Testis (tissue), 2 donors: ENCODE data around the gene TCTA.

ENCODE experiments used
- POLR2A ChIP-seq: fragments of 450-650 bp; IDR thresholded peaks from one replicate; pipeline ENCODE4 v1.6.1; 2017; ENCODE audit warnings: antibody characterized with exemption, mild to moderate bottlenecking, moderate library complexity
- TF ChIP-seq, protein P1 (sequence below), 3 experiments: fragments of 450-650 bp in 2 of 3; fragments of 200-600 bp in 1 of 3; sonication (generic) in 1 of 3; IDR thresholded peaks; one replicate each; pipeline ENCODE4 v1.5.1; 2016 to 2019; ENCODE audit warnings: antibody characterized with exemption in 3 of 3, mild to moderate bottlenecking in 2 of 3, moderate library complexity in 1 of 3

DNA sequence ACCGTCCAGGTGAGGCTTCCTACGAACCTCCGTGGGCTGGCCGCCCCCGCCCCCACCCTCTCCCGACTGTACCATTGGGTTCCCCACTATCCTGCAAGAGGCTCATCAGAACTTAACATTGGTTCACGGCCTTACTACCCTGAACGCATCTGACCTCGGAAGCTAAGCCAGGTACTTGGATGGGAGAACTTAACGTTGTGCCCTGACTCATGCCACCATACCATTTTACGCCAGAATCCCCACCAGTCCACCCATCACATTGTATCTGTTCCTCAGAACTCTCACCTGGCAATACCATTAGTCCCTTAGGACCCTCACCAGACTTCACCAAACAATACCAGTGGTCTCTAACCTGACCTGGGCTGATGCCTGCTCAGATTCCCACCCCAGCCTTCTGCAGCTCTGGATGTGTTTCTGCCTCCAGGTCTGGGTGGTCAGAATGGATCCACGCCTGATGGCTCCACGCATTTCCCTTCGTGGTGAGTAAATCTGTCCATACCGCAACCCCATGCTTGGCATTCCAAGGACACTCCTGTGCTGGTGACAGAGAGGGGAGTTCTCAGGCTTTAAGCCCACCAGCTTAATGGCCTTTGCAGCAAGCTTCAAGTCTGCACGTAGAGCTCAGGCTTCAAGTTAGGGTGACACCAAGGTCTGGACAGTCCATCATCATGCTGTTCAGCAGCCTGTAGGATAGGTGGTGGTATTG lies 562 bp downstream of the TCTA start:
- TF ChIP-seq POLR2A: no peak
- TF ChIP-seq, protein P1, sequence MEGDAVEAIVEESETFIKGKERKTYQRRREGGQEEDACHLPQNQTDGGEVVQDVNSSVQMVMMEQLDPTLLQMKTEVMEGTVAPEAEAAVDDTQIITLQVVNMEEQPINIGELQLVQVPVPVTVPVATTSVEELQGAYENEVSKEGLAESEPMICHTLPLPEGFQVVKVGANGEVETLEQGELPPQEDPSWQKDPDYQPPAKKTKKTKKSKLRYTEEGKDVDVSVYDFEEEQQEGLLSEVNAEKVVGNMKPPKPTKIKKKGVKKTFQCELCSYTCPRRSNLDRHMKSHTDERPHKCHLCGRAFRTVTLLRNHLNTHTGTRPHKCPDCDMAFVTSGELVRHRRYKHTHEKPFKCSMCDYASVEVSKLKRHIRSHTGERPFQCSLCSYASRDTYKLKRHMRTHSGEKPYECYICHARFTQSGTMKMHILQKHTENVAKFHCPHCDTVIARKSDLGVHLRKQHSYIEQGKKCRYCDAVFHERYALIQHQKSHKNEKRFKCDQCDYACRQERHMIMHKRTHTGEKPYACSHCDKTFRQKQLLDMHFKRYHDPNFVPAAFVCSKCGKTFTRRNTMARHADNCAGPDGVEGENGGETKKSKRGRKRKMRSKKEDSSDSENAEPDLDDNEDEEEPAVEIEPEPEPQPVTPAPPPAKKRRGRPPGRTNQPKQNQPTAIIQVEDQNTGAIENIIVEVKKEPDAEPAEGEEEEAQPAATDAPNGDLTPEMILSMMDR (IDR thresholded peaks at IDR 0.05): no peak
